Stimulated activated CD8-positive, alpha-beta memory T cell treated with anti-CD3 and anti-CD28 coated beads, Interleukin-12 subunit alpha, Interleukin-12 subunit beta, amount 100 ng/mL, for 24 hours (primary cell): ENCODE measurements around the gene WBP1.
A peak's percentile ranks its signal among the peaks of the same experiment; 100 is the strongest.
"Not testable (repeated sequence)": the region's sequence is repeated elsewhere in the genome, so short reads cannot be mapped to it uniquely, and the experiment has no call there.

Experiments
- DNase-seq: peaks from one replicate; pipeline ENCODE4 v3.0.0-alpha.2; 2020; ENCODE audit errors: extremely low read depth

WBP1 gene

DNA sequence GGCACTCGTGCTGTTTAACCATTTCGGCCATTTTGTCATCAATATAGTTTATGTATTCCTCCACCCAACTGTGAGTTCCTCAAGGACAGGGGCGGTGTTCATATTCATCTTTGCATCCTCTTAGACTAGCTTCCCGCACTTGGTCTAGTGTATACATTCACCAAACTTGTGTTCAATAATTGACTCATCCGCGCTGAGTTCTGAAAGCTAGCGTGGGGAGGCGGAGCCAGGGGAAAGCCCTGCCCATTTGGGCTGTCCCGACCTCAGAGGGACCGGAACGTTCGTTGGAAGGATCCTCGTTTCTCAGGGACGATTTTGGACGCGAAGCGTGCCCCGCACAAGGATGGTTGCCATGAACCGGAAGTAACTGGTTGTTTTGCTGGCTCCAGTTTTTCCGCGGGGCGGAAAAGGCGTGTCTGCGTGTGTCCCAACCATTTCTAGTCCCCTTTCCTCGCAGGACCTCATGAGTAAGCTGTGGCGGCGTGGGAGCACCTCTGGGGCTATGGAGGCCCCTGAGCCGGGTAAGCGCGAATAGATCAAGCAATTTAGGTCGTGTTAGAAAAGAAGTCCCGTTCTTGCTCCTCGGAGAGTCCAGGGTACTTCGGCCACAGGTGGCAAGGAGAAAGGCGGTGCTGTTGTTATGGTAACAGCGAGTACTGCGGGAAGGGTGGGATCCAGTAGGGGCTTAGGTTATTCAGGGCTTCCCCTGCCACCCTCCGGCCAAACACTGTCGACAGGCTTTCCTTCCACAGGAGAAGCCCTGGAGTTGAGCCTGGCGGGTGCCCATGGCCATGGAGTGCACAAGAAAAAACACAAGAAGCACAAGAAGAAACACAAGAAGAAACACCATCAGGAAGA lies 3.4 kb upstream of the WBP1 start, which contains the start of gene INO80B:
Gene INO80B, plus strand, starts transcription at position 434 of the 858 bp plus-strand sequence. Its CDS starts 30 bp downstream, at position 464.
- peak; percentile 85 for DNase-seq

DNA sequence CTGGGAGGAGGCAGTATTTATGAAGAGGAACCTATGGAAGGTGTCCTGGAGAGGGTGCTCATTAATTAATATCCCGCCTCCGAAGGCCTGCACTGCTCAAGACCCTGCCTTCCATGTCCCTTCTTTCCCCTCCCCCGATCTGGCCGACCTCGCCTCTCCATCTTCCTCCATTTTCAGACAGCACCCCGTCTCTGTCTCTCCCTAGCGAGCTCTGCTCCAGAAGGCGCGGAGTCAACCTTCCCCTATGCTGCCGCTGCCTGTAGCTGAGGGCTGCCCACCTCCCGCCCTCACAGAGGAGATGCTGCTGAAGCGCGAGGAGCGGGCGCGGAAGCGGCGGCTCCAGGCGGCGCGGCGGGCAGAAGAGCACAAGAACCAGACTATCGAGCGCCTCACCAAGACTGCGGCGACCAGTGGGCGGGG lies 1.1 kb upstream of the WBP1 start:
- DNase-seq = no peak

DNA sequence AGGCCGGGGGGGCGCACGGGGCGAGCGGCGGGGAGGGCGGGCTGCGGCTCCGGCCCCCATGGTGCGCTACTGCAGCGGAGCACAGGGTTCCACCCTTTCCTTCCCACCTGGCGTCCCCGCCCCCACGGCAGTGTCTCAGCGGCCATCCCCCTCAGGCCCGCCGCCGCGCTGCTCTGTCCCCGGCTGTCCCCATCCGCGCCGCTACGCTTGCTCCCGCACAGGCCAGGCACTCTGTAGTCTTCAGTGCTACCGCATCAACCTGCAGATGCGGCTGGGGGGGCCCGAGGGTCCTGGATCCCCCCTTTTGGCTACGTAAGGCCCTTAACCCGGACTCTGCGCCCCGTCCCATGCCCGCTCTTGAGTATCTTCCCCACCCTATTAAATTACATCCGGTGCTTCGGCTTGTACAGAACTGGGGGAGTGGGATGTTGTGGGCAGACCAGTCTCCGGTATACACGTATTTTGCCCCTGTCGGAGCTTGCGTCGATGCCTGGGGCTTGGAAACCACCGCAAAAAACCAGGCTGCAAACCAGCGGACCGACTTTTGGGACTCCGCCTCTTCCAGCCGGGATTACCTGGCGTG lies 598 bp upstream of the WBP1 start:
- DNase-seq = peak; percentile 68

DNA sequence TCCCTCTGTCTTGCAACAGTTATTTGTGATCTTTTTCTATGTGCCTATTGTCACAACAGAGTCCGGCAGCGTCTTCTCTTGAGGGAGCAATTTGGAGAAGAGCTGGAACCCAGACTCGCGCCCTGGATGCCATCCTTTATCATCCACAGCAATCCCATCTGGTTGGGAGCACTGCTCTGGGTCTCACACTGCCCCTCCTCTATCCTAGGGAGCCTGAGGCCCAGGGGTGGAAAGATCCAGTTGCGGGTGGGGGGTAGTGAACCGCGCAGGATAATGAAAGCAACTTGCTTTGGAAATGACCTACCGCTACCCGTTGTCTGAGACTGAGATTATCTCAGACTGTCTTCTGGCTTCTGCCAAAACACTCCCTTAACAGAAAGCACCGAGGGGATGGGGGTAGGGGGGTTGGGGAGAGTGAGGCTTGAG lies 713 bp downstream of the WBP1 start:
- DNase-seq = no peak

DNA sequence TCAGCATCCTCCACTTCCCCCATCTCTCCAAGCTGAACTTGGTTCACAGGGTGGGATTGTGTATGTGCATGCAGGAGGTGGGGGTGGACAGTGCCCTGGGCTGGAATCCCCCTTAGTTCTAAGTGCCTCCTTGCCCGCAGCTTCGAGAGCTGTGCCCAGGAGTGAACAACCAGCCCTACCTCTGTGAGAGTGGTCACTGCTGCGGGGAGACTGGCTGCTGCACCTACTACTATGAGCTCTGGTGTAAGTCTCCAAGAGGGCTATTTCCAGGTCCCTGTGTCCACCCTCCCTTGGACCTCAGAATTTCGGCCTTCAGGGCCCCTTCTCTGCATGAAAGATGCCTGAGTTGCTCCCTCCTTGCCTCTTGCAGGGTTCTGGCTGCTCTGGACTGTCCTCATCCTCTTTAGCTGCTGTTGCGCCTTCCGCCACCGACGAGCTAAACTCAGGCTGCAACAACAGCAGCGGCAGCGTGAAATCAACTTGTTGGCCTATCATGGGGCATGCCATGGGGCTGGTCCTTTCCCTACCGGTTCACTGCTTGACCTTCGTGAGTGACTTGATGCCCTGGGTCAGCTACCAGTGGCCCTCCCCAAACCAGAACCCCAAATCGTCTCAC lies 1.4 kb downstream of the WBP1 start:
- not testable (repeated sequence) for DNase-seq

DNA sequence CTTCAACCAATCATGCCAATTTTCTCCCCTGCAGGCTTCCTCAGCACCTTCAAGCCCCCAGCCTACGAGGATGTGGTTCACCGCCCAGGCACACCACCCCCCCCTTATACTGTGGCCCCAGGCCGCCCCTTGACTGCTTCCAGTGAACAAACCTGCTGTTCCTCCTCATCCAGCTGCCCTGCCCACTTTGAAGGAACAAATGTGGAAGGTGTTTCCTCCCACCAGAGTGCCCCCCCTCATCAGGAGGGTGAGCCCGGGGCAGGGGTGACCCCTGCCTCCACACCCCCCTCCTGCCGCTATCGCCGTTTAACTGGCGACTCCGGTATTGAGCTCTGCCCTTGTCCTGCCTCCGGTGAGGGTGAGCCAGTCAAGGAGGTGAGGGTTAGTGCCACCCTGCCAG lies 1.9 kb downstream of the WBP1 start:
- DNase-seq = not testable (repeated sequence)

DNA sequence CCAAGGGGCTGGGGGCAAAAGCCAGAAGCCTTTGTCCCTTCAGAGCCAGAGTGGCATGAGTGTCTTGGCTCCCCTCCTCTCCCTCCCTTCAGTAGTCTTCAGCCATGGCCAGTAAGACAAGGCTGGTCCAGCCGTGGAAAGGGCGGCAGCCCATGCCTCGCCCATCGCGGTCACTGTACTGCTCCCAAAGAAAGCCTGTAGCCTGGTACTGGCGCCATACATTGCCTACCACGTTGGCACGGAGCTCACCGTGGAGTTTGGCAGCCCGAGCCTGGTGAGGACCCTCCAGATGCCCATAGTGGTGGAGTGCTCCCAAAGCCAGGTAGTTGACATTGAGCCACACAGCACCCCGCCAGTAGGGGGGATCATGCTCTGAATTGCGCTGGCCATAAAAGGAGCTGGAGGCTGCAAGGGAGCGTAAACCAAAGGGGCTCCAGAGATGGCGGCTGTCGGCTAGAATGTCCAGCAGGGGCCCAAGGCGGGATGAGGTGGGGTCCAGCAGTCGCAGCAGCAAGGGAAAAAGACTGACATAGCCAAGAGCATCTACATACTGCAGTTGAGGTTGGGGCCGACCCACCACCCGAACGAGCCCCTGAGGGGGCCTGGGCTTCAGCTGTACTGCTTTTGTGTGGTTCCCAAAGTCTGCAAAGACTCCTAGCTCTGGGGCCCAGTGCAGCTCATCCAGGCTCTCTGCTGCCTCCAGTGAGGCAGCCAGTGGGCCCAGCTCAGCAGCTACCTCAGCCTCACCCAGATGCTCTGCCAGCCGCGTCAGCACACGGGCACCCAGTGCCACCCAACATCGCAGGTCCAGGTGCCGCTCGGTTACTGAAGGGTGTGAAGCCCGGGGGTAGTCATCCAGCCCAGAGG lies 3.2 kb downstream of the WBP1 start:
- no peak for DNase-seq

DNA sequence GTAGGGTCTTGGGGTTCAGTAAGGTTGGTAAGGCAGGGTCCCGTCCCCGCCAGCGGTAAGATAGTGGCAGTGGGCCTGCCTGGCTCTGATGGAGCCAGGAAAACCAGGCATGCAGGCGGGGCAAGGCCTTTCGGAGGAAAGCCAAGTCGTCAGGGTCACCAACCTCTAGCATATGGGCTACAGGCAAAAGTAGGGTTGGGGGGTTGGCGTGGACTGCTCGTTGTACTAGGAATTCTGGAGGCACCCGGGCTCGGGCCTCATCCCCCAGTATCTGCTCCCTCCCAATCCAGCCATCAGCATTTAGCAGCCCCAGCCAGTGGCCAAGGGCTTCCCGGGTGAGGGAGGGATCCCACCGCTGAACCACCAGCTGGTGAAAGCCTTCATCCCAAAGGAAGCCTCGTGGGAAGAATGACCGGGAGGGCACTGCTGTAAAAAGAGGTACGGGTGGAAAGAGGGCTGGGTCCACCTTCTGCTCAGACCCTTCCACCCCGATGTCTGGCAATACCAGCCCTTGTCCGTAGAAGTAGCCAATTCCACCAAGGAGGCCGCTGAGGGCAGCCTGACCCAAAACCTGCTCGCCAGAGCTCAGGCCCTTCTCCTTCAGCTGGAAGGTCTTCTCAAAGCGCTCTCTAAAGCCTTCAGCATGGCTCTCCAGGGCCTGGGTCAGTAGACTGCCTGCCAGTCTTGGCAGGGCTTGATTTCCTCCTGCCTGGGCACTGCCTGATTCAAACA lies 4.0 kb downstream of the WBP1 start:
- no peak for DNase-seq

DNA sequence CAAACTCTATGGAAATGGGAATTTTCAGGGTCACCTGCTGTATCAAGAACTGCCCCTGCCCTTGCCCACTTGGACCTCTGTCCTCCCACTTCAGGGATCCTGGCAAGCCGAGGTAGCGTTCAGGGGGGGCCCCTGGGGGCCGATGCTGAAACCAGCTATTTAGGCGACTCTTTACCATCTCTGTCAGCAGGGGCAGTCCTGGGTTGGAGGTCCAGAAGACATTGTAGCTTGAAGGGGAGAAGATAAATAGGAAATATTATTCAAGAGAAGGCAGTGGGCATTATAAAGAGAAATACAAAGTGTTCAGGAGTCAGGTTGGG lies 4.5 kb downstream of the WBP1 start:
- no peak for DNase-seq

DNA sequence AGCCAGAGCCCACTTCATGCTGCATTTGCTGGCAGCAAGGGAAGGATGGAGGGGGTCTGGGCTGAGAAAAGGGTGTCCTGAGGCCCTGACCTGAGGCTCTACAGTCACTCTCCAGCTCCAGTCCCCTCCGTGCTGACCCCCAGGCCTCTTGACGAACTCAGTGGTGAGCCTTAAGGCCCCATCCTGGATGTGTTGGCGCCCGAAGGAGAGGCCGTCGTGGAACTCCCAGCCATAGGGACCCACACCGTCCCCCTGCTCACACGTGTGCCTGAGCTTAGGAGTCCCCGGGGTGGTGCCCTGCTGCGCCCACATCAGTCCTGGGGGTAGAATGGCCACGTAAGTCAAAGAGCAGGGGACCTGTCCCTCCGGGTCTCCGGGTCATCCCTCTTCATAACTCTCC lies 6.2 kb downstream of the WBP1 start:
- DNase-seq = no peak

DNA sequence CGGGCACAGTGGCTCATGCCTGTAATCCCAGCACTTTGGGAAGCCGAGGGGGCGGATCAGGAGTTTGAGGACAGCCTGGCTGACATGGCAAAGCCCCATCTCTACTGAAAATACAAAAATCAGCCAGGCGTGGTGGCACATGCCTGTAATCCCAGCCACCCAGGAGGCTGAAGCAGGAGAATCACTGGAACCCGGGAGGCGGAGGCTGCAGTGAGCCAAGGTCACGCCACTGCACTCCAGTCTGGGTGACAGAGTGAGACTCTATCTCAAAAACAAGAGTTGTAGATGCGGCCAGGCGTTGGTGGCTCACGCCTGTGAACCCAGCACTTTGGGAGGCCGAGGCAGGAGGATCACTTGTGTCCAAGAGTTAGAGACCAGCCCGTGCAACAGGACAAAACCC lies 12.5 kb downstream of the WBP1 start:
- not testable (repeated sequence) for DNase-seq

DNA sequence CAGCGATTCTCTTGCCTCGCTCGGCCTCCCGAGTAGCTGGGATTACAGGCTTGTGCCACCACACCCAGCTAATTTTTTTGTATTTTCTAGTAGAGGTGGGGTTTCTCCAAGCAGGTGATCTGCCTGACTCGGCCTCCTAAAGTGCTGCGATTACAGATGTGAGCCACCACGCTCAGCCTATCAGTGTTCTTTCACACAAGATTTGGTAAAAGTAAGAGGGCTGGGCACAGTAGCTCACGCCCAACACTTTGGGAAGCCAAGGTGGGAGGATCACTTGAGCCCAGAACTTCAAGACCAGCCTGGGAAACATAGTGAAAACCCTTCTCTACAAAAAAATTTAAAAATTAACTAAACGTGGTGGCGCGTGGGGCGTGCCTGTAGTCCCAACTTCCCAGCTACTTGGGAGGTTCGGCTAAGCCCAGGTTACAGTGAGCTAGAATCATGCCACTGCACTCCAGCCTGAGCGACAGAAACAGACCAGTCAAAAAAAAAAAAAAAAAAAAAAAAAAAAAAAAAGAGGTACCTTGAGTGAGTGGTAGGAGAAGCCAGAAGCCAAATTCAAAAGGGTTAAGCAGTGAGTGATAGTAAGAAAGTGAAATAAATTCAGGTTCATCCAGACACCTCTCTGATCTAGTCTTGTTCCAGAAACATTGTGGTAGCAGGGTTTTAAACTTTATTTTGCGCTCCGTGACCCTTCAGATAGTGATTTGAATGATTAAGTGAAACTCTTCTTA lies 13.3 kb downstream of the WBP1 start:
- DNase-seq = no peak

DNA sequence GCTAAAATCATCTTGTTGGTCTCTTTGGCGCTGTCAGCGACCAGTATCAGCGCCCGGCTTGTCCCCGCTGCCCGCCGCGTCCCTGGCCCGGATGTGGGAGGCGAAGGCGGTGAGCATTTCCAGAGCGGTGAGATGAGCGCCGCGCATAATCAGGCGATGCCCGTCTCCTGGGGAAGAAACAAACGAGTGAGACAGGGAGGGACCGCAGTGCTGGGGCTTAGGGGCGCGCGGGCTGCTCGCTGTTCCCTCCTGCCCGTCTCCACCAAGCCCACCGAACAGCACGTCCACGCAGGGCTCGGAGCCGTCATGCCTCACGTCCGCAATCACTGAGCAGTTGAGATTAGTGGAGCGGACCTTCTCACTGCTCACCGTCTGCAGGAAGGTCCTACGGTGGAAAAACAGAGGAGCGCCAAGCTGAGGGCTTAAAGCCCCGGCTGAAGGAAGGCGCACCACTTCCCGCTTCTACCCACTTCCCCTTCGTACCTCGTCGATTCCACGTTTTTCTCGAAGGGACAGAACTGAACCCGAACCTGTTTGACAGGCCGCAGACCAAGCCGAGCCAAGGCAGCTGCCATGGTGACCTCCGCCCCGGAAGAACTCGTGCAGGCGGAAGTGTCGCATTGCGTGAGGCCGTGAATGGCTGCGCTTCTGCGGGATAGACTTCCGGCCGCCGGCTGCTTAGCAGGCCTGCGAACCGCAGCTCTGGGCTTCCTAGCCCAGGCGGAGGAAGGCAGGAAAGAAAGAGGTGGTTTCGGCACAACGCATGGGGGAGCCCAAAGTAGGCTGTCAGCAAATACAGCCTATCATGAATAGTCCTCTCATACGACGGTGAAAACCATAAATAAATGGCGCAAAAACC lies 14.1 kb downstream of the WBP1 start, which contains the start of gene MRPL53:
Gene MRPL53, minus strand, starts transcription at position 595 of the 859 bp plus-strand sequence. Its CDS starts 20 bp downstream, at position 575.
- peak; percentile 87 for DNase-seq

DNA sequence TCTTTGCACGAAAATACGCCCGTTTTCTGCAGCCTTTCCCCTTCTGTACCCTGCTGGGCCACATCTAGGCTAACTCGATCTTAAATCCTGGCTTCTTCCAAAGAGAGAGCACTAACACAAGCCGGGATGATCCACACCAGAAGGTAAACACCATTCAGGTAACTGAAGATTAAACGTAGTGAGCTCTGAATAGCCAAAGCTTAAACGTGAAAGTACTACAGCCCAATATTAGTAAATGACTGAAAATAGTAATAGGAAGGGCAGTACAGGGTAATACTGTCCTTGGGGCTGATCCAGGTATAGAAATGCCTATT lies 14.7 kb downstream of the WBP1 start:
- no peak for DNase-seq

DNA sequence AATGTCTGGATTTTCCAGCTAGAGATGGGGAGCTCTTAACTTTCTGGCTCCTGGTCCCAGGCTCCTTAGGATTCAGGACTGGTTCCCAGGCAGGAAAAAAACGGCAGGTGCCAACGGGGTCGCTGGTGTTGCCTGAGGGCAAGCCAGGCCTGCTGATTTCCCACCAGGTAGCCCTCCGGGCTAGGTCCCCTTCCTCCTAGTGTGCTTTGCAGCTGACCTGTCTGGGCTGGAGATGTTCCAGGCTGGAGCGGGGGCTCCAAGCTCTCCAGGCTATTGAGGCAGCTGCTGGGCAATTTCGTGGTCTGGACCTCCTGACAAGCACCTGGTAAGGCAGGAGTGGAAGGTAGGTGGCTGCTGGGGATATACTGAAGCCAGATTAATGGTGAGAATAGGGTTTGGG lies 16.2 kb downstream of the WBP1 start:
- no peak for DNase-seq

DNA sequence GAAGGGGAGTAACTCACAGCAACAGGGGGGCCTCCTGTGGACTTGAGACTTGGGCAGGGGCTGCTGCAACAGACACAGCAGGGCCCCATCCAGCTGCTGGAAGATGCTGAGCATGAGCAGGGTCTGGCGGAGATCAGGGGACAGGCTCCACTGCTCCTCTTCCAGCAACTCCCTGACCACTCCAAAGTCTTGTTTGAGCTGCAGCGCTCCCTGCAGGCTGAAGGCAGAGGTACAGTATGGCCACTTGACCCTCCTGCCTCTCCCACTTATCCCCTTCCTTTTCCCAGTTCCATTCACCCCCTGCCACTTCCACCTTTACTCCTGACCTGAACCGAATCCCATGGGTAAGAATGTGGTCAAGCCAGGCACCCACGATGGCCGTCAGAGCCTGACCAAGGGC lies 16.7 kb downstream of the WBP1 start:
- DNase-seq = no peak

DNA sequence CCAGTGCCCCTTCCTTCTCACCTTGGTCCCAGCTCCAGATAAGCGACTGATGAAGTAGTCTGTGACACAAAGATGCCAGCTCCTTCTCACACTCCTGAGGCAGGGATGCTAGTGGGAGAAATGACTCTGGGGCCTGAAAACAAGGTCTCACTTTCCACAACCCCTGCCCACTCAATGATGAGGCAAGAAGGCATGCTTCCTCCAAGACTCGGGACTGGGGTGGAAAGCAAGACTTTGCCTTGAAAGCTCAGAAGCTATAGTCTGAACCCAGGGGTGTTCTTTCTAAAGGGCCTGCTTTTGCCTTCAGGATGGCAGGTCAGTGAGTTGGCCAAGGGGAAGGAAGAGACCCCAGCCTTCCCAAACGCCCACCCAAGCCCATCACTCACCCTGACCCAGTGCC lies 23.2 kb downstream of the WBP1 start:
- no peak for DNase-seq

DNA sequence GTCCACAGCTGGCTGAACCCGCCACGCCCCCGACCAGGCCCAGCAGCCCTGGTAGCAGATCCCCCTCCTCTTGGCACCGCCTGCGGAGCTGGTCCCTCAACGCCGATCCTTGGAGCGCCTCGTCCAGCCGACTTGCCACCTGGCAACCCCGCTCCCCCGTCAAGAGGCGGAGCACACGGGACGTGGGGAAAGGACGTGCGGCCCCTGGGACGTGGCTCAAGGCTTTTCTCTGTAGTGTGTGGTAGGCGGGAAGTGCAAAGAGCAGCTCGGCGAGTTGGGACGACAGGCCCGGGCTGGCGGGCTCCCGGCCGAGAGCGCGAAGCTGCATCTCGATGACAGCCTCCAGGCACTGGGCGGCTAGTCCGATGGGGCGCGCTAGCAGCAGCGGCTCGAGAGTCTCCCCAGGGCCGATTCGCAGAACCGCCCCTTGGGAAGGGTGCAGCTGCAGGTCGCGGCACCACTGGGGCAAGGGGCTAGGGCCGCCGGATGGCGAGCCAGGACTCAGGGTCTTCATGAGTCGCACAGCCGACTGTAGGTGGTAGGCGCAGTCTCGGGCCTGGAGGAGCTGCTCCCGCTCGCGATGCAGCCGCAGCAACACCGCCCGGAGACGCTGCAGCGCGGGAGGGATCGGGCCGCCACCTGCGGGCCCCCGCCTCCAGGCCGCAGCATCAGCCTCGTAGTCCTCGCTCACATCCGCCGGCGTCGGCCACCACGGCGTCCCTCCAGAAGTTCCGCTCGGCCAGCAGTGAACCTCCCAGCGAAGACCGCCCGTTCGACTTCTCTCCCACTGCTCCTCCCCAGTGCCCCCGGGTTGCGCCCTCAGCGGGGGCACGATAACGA lies 23.9 kb downstream of the WBP1 start:
- no peak for DNase-seq
